H1 (cell line): ENCODE results near the gene OR2V2. TPM values are rescaled to one million over a fixed set of nuclear protein-coding genes. Genes with fewer than 3 reads are reported as not detected.

Experiments
- ATF2 ChIP-seq: IDR thresholded peaks from 2 replicates; pipeline ENCODE4 v1.6.1; 2012; ENCODE audit warnings: low read length, inconsistent platforms
- MAX ChIP-seq: IDR thresholded peaks from 2 replicates; pipeline ENCODE4 v1.6.1; 2012; ENCODE audit warnings: inconsistent platforms
- RNF2 ChIP-seq: fragments of 200-900, 300-1000 bp; sonication (generic); IDR thresholded peaks from 2 replicates; pipeline ENCODE4 v1.7.1; 2016; ENCODE audit warnings: borderline replicate concordance, low read depth, mild to moderate bottlenecking, antibody characterized with exemption, low read length; ENCODE audit not compliant: poor library complexity, severe bottlenecking; ENCODE audit errors: missing control alignments
- polyA plus RNA-seq, 7 experiments: library from polyadenylated mRNA; depleted of rRNA in 3 of 7; stranded (reverse) in 5 of 7; unstranded in 2 of 7; fragments of >200 nt in 5 of 7; fragments of 200-250 nt in 2 of 7; gene quantifications; 1 replicate in 5 of 7; 2 replicates in 1 of 7; 4 replicates in 1 of 7; pipeline versions ENCODE4 v1.2.1 to v1.2.3, GENCODE V29; 2011 to 2013; ENCODE audit warnings: missing spikeins in 2 of 7, mixed read lengths in 2 of 7
- total RNA-seq: library from RNA; stranded (reverse); fragmentation: NEBNext Ultra II Directional; extraction: Animal tissue kit (Norgen Biotek cat#: 25700); gene quantifications from 2 replicates; pipeline ENCODE4 v1.2.1, GENCODE V29; 2021

Gene OR2V2
- total and polyA plus RNA-seq, 2 of the 8 experiments (the other 6 are each of a cell fraction or from before 2014, with no cell fraction given): not detected

DNA sequence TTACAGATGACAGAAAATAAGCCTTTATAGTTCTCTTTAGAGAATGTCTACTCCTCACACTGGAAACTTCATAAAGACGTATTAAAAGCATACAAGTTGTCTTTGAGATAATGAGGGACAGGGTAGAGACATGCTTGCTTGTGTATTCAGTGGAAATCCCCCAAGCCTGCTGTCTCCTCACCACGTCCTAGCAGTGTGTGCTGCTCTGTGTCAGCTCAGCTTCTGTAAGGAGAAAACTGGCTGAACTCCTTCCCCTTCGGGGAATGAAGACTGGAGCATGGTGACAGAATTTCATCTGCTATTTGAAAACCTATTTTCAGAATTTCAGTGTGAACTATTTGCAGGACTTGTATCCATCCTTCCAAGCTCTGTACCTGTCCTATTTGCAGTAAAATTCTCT lies 9.4 kb downstream of the OR2V2 start (continued):
- TF ChIP-seq MAX: no peak
- no peak for TF ChIP-seq RNF2
- TF ChIP-seq ATF2: no peak
